DND-41 (cell line): ENCODE data around the gene BCAS3.

Experiments used
- EZH2 ChIP-seq: IDR thresholded peaks from 3 replicates; pipeline ENCODE4 v1.6.1; 2012; ENCODE audit warnings: borderline replicate concordance, low read depth, mild to moderate bottlenecking, moderate library complexity, low read length, inconsistent platforms; ENCODE audit not compliant: severe bottlenecking
- TF ChIP-seq, protein P1 (sequence below): IDR thresholded peaks from 2 replicates; pipeline ENCODE4 v1.5.1; 2012; ENCODE audit warnings: borderline replicate concordance, low read length, moderate library complexity, mild to moderate bottlenecking; ENCODE audit not compliant: poor library complexity, severe bottlenecking; ENCODE audit errors: extremely low read depth

DNA sequence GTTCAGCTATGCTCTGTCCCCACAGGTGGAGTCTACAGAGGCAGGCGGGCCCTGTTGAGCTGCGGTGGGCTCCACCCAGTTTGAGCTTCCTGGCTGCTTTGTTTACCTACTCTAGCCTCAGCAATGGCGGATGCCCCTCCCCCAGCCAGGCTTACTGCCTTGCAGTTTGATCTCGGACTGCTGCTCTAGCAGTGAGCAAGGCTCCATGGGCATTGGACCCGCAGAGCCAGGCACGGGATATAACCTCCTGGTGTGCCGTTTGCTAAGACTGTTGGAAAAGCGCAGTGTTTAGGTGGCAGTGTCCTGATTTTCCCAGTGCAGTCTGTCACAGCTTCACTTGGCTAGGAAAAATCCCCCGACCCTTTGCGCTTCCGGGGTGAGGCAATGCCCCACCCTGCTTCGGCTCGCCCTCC lies 89.1 kb downstream of the BCAS3 start:
- TF ChIP-seq EZH2: no peak
- TF ChIP-seq, protein P1, sequence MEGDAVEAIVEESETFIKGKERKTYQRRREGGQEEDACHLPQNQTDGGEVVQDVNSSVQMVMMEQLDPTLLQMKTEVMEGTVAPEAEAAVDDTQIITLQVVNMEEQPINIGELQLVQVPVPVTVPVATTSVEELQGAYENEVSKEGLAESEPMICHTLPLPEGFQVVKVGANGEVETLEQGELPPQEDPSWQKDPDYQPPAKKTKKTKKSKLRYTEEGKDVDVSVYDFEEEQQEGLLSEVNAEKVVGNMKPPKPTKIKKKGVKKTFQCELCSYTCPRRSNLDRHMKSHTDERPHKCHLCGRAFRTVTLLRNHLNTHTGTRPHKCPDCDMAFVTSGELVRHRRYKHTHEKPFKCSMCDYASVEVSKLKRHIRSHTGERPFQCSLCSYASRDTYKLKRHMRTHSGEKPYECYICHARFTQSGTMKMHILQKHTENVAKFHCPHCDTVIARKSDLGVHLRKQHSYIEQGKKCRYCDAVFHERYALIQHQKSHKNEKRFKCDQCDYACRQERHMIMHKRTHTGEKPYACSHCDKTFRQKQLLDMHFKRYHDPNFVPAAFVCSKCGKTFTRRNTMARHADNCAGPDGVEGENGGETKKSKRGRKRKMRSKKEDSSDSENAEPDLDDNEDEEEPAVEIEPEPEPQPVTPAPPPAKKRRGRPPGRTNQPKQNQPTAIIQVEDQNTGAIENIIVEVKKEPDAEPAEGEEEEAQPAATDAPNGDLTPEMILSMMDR: no peak
